ENCODE results near the gene NOLC1. TPM values are rescaled to one million over a fixed set of nuclear protein-coding genes. Genes with fewer than 3 reads are reported as not detected.

The NOLC1 gene
- polyA plus RNA-seq, 2 of the 4 experiments (the other 2 are of a cell fraction): 129 to 188 TPM

DNA sequence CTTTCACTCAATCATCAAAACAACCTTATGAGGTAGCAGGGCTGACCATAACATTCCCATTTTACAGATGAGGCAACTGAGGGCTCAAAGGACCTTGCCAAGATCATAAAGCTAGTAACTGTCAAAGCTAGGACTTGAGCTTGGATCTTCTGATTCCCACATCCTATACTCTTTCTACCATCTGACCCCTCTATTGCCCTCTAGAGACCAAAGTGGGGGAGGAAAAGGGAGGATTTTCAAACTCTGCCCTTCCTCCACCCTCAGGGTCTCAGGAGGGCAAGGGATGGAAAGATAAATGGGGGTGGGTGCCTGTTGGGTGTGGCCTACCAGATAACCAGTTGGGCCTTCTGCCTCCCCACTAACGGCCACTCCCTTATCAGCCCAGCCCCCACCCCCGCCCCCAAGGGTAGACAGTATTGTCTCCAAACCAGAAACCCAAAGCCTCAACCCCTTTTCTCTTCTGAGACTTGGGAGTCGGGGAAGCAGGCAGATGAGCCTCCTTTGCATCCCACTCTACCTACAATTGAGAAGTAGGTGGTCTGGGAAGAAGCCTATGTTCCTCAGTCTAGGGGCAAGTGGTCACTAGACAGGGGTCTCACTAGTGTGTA, 39.9 kb upstream of the NOLC1 start:
- no peak for ATAC-seq
- TF ChIP-seq ZSCAN20 (CRISPR knock-in tag; IDR thresholded peaks at IDR 0.05): no peak
- TF ChIP-seq KDM1A (IDR thresholded peaks at IDR 0.05; ENCODE audit: low read depth): peak; percentile 63
- no peak for DNase-seq (ENCODE audit: low read depth in 1 of 2, low spot score in 1 of 2)
- peak overlapping the region in 1 of 2 experiments; percentile 23; a peak in 1 of 6 replicates for H3K27ac ChIP-seq
- no peak overlapping the region for H3K4me3 ChIP-seq
- no peak for FAIRE-seq
- WGBS (ENCODE audit: missing lambda C conversion rate): 45% methylated on average over 3 of the region's 3 CpGs
- H3K4me2 ChIP-seq: peak overlapping the region; percentile 99
- ChIA-PET CTCF (interaction anchor here (0.7 to 9.9 kb wide), 9 partner anchors 11 to 79 kb away, joined by 3 to 64 read pairs (median 4); no protein-coding TSS in a partner anchor), POLR2A (no interaction called here)
- peaks cover 41% of the 10 kb centered on the region for H3K4me1 ChIP-seq
- H3K9me3 ChIP-seq: no peaks in the 10 kb centered on the region

DNA sequence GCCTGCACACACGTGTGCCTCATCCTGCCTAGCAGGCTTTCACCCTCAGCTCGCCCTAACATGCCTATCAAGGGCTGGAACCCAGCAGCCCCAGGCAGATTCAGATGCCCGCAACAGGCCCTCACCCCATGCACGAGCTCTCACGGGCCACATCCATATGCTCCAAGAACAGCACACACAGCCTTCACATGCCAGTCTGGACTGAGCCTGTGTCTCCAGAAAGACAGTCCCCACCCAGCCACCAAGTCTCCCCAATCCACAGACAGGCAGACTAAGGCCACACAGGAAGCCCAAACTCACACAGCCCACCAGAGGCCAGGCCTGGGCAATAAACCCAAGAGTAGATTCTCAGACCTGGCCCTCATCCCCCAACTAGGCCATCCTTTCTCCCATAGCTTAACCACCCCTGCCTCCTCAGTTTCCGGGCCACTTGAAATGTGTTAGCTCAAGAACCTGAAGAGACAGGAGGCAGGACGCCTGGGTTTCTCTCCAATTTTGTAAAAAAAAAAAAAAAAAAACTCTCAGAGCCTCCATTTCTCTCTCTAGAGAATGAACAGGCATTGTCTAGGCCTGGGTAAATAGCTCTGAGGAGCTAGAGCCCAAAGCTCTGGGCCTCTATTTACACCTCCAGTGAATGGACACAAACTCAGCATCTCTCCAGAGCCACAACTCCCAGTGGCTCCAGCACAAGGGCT, 38.8 kb upstream of the NOLC1 start:
- Histone ChIP-seq H3K27ac (peak overlapping the region; percentile 95 to 96), H3K4me3 (peak overlapping the region; percentile 90), H3K9me3 (no peaks in the 10 kb centered on the region), H3K4me1 (peaks cover 52% of the 10 kb centered on the region), H3K4me2 (peak overlapping the region; percentile 99)
- CTCF ChIA-PET: interaction anchor here (0.6 to 9.9 kb wide), 9 partner anchors 12 to 143 kb away, joined by 3 to 64 read pairs (median 3); no protein-coding TSS in a partner anchor
- ATAC-seq (no peak), FAIRE-seq (no peak), DNase-seq (ENCODE audit: low read depth in 1 of 2, low spot score in 1 of 2) (no peak)
- WGBS (ENCODE audit: missing lambda C conversion rate): 83% methylated on average over 7 of the region's 7 CpGs
- TF ChIP-seq, protein P1, sequence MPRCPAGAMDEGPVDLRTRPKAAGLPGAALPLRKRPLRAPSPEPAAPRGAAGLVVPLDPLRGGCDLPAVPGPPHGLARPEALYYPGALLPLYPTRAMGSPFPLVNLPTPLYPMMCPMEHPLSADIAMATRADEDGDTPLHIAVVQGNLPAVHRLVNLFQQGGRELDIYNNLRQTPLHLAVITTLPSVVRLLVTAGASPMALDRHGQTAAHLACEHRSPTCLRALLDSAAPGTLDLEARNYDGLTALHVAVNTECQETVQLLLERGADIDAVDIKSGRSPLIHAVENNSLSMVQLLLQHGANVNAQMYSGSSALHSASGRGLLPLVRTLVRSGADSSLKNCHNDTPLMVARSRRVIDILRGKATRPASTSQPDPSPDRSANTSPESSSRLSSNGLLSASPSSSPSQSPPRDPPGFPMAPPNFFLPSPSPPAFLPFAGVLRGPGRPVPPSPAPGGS (IDR thresholded peaks at IDR 0.05): no peak
- TF ChIP-seq CHD4 (IDR thresholded peaks at IDR 0.05; ENCODE audit: borderline replicate concordance) (no peak), HDAC2 (IDR thresholded peaks at IDR 0.05) (0 out of 2 replicates have a peak, but pooled peaks have one; percentile 53), ZFP36 (IDR thresholded peaks at IDR 0.05; ENCODE audit: borderline replicate concordance, partially characterized antibody) (no peak), ZSCAN20 (CRISPR knock-in tag; IDR thresholded peaks at IDR 0.05) (no peak), GATA3 (IDR thresholded peaks at IDR 0.05; ENCODE audit: borderline replicate concordance) (no peak), CEBPB (IDR thresholded peaks at IDR 0.05) (no peak), KDM1A (IDR thresholded peaks at IDR 0.05; ENCODE audit: low read depth) (peak; percentile 64; the same call in 1 of the 2 replicates), RAD21 (conservative IDR thresholded peaks at IDR 0.05 in 1 of 2, IDR thresholded peaks at IDR 0.05 in 1 of 2) (no peak)
- TF ChIP-seq, protein P2, sequence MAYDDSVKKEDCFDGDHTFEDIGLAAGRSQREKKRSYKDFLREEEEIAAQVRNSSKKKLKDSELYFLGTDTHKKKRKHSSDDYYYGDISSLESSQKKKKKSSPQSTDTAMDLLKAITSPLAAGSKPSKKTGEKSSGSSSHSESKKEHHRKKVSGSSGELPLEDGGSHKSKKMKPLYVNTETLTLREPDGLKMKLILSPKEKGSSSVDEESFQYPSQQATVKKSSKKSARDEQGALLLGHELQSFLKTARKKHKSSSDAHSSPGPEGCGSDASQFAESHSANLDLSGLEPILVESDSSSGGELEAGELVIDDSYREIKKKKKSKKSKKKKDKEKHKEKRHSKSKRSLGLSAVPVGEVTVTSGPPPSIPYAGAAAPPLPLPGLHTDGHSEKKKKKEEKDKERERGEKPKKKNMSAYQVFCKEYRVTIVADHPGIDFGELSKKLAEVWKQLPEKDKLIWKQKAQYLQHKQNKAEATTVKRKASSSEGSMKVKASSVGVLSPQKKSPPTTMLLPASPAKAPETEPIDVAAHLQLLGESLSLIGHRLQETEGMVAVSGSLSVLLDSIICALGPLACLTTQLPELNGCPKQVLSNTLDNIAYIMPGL (CRISPR knock-in tag; IDR thresholded peaks at IDR 0.05; ENCODE audit: borderline replicate concordance): no peak
- POLR2A ChIA-PET: interaction anchor here (0.6 to 2.0 kb wide), 5 partner anchors 12 to 1283 kb away, joined by 5 to 12 read pairs (median 5); partner anchors contain the start of gene ATP5MK

DNA sequence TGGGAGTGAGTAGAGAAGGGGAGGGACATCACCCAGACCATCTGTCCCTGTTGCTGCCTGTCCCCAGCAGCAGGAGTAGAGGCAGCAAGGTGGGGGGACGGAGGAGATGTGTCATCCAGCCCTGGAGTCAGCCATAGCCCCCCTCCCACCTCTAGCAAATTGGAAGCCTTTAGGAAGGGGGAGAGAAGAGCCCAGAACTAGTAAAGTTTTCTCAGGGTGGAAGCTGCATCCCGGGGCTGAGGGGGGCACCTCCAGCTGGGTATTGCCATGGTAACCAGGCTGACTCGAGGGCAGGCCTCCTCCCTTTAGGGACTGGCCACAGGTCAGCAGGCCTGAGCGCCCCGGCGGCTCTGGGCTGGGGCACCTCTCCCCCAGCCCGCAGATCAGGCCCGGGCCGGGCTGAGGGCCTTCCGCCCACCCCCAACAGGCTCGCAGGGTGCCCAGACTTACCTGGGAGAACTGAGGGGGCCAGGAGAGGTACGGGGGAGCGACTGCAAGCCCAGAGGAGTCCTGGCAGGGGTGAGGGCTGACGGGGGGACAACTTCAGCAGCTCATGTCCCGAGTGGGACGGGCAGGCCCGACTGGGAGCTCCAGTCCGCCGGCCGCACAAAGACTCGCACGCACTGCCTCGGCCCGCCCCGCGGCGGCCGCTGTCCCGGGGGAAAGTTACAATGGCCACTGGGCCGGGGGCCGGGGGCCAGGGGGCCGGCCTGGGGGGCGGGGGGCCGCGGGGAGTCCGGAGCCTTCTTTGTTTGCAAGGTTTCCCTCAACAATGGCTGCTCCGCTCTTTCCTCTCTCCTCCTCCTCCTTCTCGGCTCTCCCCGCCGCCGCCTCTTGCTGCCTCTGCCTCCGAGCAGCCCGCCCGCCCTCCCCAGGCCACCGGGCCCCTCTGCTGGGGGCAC, 38.0 kb upstream of the NOLC1 start:
- TF ChIP-seq RCOR1 (IDR thresholded peaks at IDR 0.05; ENCODE audit: low read depth, low read length) (no peak), SMC3 (IDR thresholded peaks at IDR 0.05) (no peak), JUN (IDR thresholded peaks at IDR 0.05) (0 out of 5 replicates have a peak, but pooled peaks of 1 of the 2 experiments have one; percentile 66)
- Histone ChIP-seq H3K4me2 (peak overlapping the region; percentile 99), H3K4me1 (peaks cover 60% of the 10 kb centered on the region), H3K27ac (peak overlapping the region; percentile 95 to 96), H3K4me3 (peak overlapping the region; percentile 90), H3K9me3 (no peaks in the 10 kb centered on the region)
- FAIRE-seq: no peak
- ChIA-PET CTCF (interaction anchor here (0.6 to 9.9 kb wide), 8 partner anchors 13 to 144 kb away, joined by 3 to 64 read pairs (median 3); no protein-coding TSS in a partner anchor), POLR2A (interaction anchor here (0.6 to 2.0 kb wide), 14 partner anchors 9 to 1282 kb away, joined by 3 to 12 read pairs (median 5); partner anchors contain the start of genes ATP5MK, NOLC1 and OGA)
- WGBS (ENCODE audit: missing lambda C conversion rate): 3% methylated on average over 22 of the region's 45 CpGs
- peak; percentile 26 to 50; a peak in 5 of 6 replicates for ATAC-seq
- no peak for DNase-seq (ENCODE audit: low read depth in 1 of 2, low spot score in 1 of 2)
